ENCODE data around the gene SYCE3.

SYCE3 gene

DNA sequence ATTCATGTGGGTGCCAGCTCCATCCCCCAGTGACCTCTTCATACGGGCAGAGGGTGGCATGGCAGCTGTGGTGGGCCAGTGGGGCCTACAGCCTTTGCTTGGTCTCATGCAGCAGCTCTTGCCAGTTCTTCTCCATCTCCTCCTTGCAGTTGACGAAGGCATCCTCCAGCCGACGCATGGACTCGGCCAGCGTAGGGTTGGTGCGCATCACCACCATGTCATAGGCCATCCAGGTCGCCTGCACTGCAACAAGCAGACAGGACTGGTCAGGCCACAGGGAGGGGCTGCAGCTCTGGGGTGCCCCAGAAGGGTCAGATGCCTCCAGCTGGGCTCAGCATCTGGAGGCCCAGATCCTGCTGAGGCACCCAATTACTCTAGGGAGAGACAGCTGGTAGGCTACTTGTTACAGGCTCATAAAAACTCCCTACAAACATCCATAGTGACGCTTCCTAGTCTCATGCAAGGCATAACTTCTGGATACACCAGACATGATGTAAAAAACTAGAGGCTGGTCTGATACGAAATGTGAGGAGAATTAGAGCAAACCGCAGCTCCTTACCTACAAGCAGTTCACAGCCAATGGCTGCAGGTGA, 11.5 kb downstream of the SYCE3 start:
- TF ChIP-seq, protein P1, sequence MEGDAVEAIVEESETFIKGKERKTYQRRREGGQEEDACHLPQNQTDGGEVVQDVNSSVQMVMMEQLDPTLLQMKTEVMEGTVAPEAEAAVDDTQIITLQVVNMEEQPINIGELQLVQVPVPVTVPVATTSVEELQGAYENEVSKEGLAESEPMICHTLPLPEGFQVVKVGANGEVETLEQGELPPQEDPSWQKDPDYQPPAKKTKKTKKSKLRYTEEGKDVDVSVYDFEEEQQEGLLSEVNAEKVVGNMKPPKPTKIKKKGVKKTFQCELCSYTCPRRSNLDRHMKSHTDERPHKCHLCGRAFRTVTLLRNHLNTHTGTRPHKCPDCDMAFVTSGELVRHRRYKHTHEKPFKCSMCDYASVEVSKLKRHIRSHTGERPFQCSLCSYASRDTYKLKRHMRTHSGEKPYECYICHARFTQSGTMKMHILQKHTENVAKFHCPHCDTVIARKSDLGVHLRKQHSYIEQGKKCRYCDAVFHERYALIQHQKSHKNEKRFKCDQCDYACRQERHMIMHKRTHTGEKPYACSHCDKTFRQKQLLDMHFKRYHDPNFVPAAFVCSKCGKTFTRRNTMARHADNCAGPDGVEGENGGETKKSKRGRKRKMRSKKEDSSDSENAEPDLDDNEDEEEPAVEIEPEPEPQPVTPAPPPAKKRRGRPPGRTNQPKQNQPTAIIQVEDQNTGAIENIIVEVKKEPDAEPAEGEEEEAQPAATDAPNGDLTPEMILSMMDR (IDR thresholded peaks at IDR 0.05; ENCODE audit: low read depth, low read length, missing control alignments): no peak
- no peak for DNase-seq (ENCODE audit: low read depth)
- no peak overlapping the region for H3K4me3 ChIP-seq (ENCODE audit: low read depth, low read length)
- in situ Hi-C loops (cut with HindIII; ENCODE audit: low sequenced_read_pairs): no loop called here

DNA sequence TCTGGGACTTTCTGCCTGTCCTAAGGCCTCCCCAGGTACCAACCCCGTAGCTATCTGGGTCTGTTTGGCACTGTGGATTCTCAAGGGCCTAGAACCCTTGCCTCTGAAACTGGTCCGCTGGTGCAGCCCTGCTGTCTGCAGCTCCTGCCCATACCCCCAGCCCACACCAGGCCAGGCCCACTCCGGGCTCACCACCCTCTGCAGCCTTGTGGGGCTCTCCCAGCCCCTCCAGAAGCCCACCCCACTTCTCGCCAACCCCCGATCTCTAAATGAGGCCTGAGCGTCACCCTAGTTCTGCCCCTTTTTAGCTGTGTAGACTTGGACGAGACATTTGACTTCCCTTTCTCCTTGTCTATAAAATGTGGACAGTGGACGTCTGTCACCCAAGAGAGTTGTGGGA, 12.3 kb downstream of the SYCE3 start:
- no peak overlapping the region for H3K4me3 ChIP-seq (ENCODE audit: low read depth, low read length)
- TF ChIP-seq, protein P1 (IDR thresholded peaks at IDR 0.05; ENCODE audit: low read depth, low read length, missing control alignments): no peak
- DNase-seq (ENCODE audit: low read depth): no peak
- in situ Hi-C loops (cut with HindIII; ENCODE audit: low sequenced_read_pairs): no loop called here

DNA sequence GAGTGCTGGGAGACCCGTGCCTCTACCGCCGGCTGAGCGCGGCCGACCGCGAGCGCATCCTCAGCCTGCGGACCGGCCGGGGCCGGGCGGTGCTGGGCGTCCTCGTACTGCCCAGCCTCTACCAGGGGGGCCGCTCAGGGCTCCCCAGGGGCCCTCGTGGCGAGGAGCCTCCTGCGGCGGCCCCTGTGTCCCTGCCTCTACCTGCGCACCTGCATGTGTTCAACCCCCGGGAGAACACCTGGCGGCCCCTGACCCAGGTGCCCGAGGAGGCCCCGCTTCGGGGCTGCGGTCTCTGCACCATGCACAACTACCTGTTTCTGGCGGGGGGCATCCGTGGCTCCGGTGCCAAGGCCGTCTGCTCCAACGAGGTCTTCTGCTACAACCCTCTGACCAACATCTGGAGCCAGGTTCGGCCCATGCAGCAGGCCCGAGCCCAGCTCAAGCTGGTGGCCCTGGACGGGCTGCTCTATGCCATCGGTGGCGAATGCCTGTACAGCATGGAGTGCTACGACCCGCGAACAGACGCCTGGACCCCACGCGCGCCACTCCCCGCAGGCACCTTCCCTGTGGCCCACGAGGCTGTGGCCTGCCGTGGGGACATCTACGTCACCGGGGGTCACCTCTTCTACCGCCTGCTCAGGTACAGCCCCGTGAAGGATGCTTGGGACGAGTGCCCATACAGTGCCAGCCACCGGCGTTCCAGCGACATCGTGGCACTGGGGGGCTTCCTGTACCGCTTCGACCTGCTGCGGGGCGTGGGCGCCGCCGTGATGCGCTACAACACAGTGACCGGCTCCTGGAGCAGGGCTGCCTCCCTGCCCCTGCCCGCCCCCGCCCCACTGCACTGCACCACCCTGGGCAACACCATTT, 13.6 kb downstream of the SYCE3 start:
- no peak overlapping the region for H3K4me3 ChIP-seq (ENCODE audit: low read depth, low read length)
- in situ Hi-C loops (cut with HindIII; ENCODE audit: low sequenced_read_pairs): no loop called here
- TF ChIP-seq, protein P1 (IDR thresholded peaks at IDR 0.05; ENCODE audit: low read depth, low read length, missing control alignments): no peak
- no peak for DNase-seq (ENCODE audit: low read depth)

DNA sequence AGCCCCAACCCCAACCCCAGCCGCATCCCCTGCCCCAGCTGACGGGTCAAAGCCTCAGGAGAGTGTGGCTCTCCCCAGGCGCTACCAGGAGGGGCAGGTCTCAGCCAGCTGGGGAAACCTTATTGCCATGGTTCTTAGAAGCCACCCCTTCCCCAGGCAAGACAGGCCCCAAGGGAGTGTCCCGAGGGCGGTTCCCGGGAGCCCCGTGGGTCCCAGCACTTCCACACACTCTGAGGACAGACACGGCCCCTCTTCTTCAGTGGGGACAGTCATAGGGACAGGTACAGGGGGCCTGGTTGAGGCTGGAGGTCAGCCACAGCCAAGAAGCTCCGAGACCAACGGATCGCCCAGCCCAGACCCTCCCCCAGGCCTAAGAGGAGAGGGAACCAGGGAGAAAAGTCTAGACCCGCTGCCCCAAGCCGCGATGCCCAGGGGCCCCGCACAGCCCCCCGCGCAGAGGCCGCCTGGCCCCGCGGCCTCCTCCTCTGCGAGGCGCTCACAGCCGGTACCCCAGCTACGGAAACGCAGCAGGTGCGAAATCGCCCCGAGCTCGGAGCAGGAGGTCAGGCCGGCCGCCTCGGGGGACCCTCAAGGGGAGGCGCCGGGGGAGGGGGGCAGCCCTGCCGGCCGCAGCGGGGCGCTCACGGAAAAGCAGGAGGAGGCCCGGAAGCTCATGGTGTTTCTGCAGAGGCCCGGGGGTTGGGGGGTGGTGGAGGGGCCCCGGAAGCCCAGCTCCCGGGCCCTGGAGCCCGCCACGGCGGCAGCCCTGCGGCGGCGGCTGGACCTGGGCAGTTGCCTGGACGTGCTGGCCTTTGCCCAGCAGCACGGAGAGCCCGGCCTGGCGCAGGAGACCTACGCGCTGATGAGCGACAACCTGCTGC, 14.4 kb downstream of the SYCE3 start:
- in situ Hi-C loops (cut with HindIII; ENCODE audit: low sequenced_read_pairs): no loop called here
- no peak overlapping the region for H3K4me3 ChIP-seq (ENCODE audit: low read depth, low read length)
- TF ChIP-seq, protein P1 (IDR thresholded peaks at IDR 0.05; ENCODE audit: low read depth, low read length, missing control alignments): no peak
- DNase-seq (ENCODE audit: low read depth): no peak

DNA sequence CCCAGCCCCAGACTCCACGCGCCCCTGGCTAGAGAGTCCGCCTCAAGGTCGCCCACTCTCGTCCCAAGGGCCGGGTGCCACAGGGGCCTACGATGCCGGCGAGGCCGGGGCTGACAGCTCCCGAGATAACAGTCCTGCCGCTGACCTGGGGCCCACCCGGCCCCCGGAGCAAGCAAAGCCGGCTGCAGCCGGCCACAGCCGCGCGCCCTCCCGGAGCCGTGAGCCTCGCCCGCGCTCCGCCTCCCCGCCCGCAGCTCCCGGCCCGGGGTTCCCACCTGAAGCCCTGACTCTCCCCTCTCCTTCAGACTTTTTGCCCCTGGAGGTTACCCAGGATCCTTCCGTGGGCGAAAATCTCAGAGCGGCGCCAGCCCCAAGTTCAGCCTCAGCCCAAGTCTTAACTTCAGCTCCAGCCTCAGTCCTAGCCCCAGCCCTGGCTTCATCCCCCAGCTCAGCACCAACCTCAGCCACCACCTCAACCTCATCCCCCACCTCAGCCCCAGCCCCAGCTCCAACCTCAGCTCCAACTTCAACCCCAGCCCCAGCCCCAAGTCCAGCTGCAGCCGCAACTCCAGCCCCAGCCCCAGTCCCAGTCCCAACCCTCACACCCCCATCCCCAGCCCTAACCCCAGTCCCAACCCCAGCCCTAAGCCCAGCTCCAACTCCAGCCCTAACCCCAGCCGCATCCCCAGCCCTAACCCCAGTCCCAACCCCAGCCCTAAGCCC, 15.3 kb downstream of the SYCE3 start:
- TF ChIP-seq, protein P1 (IDR thresholded peaks at IDR 0.05; ENCODE audit: low read depth, low read length, missing control alignments): no peak

More for the DNA sequence above, 15.3 kb downstream of the SYCE3 start:
- in situ Hi-C loops (cut with HindIII; ENCODE audit: low sequenced_read_pairs): no loop called here
- no peak for DNase-seq (ENCODE audit: low read depth)
- H3K4me3 ChIP-seq (ENCODE audit: low read depth, low read length): no peak overlapping the region

Measured in astrocyte of the cerebellum (primary cell).